HTERT RPE-1 (cell line): ENCODE data around the gene EPHA8.

Experiments used
- in situ Hi-C: fragments of 300-500 bp; cut with MboI; formaldehyde crosslinking; loops from 4 replicates; pipeline ENCODE4 v1.14.3; 2020; ENCODE audit warnings: low sequenced_read_pairs

The EPHA8 gene

DNA sequence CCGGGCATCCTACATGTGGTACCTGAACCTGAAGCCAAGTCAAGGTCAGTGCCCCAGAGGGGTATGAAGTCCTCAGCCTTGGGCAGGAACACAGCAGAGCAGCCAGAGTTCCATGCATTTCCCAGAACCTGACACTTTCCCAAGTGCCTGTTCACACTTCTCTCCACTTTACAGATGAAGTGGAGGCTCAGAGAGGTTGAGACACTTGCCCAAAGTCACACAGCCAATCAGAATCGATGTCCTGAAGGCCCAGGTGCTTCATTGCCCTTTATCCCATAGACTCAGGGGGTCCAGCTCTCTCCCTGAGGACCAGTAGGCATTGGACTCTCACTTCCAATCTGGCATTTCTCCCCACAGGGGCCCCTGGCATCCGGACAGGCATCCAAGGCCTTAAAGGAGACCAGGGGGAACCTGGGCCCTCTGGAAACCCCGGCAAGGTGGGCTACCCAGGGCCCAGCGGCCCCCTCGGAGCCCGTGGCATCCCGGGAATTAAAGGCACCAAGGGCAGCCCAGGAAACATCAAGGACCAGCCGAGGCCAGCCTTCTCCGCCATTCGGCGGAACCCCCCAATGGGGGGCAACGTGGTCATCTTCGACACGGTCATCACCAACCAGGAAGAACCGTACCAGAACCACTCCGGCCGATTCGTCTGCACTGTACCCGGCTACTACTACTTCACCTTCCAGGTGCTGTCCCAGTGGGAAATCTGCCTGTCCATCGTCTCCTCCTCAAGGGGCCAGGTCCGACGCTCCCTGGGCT, 75.4 kb downstream of the EPHA8 start:
- in situ Hi-C loops = no loop called here

DNA sequence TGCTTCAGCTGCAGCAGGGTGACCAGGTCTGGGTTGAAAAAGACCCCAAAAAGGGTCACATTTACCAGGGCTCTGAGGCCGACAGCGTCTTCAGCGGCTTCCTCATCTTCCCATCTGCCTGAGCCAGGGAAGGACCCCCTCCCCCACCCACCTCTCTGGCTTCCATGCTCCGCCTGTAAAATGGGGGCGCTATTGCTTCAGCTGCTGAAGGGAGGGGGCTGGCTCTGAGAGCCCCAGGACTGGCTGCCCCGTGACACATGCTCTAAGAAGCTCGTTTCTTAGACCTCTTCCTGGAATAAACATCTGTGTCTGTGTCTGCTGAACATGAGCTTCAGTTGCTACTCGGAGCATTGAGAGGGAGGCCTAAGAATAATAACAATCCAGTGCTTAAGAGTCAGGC, 76.0 kb downstream of the EPHA8 start:
- in situ Hi-C loops = no loop called here

DNA sequence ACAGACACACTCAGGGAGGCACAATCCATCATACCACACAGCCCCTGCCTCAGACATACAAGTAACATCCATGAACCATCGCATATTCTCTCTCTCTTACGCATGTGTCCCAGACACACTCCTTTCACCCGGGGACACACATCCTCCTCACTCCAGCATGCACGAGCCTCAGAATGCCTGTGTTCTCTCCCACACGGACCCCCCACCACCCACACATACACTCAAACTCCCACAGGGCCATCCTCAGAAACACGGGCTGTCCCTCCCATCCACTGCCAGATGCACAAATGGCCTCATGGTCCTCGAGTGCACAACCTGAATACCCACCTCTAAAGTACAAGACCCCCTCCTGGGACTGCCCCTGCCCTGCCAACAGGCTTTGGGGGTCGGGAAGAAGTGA, 78.0 kb downstream of the EPHA8 start:
- in situ Hi-C loops = no loop called here

DNA sequence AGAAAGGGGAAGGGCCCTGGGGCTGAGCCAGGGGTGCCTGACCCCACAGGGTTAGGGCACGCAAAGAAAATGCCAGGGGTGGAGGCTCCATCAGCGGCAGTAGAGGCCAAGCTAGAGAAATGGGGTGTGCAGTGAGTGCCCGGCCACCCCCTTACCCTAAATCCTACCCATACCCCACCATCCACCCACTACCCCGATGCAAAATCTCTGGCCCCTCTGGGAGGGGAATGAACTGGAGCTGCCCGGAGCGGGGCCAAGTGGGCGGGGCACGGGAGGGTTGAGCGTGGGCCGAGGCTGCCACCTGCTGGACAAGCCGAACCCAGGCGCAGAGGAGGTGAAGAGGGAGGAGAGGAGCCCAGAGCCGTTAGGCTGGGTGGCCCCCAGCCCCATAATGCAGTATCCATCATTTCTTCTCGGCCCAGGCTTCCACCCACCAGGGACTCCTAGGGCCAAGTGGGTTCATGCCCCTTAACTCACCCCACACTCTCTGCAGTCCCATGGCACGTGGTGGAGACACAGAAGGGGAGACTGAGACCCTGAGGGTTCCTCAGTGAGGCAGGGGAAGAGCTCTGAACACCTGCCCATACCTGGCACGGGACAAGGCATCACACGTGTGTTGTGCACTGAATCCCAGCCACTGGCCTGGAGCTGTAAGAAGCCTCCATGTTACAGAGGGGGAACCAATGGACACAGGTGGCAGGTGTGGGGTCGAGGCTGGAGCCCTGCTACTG, 78.8 kb downstream of the EPHA8 start:
- in situ Hi-C loops = no loop called here

DNA sequence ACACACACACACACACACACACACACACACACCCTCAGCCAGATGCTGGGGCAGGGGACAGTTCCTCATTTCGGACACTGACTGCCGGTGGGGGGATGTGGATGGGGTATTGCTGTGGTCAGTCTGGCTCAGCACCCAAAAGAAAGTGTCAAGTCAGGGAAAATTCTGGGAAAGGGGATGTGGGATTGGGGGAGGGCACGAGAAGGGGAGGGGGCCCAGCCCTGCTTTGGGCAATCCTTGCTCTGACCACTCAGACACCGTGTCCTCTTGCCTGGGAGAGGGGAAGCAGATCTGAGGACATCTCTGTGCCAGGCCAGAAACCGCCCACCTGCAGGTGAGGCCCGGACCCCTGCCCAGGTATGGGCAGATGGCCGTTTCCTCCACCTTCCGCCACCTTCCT, 80.1 kb downstream of the EPHA8 start, which contains the start of gene C1QC:
Gene C1QC (plus strand): TSS at position 253 of the 400 bp plus-strand sequence. CDS start 391 bp downstream, outside the sequence.
- in situ Hi-C loops = no loop called here

DNA sequence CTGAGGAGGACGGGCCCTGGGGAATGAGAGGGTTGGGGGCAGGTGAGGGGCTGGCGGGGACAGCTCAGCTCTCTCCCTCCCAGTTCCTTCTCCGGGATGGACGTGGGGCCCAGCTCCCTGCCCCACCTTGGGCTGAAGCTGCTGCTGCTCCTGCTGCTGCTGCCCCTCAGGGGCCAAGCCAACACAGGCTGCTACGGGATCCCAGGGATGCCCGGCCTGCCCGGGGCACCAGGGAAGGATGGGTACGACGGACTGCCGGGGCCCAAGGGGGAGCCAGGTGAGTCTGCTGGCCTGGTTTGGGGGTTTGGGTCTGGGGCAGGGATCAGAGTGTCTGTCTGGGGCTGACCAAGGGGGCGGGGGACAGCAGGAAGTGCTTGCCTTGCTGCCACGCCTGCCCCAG, 80.6 kb downstream of the EPHA8 start:
- in situ Hi-C loops = no loop called here

DNA sequence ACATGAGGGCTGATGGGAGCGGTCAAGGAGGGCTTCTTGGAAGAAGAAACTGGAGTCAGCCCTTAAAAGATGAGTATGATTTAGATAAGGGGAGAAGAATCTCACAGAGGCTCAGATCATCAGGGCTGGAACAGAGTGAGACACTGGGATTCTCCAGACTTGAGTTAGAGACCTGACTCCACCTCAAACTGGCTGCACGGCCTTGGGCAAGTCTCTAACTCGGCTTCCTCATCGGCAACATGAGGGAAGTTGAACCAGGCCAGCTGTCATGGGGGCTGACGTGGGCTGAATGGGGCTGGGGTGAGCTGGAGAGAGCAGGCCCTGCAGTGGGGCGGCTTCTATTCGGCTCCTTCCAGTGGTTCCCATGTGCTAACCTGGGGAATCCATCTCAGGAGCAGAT, 82.6 kb downstream of the EPHA8 start:
- in situ Hi-C loops = no loop called here

DNA sequence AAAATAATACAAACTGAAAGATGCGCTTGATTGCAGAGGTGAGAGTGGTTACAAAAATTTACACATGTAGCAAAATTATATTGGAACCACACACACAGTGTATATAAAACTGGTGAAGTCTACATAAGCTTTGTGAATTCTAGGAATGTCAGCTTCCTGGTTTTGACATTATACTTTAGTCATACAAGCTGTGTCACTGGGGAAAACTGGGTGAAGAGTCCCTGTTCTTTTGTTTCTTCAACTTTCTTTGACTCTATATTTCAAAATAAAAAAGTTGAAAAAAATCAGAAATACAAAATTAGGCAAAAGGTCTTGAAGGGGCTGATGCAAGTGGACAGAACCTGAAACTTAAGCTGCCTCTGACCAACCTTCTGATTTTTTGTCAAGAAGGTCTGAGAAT, 83.1 kb downstream of the EPHA8 start:
- in situ Hi-C loops = no loop called here

DNA sequence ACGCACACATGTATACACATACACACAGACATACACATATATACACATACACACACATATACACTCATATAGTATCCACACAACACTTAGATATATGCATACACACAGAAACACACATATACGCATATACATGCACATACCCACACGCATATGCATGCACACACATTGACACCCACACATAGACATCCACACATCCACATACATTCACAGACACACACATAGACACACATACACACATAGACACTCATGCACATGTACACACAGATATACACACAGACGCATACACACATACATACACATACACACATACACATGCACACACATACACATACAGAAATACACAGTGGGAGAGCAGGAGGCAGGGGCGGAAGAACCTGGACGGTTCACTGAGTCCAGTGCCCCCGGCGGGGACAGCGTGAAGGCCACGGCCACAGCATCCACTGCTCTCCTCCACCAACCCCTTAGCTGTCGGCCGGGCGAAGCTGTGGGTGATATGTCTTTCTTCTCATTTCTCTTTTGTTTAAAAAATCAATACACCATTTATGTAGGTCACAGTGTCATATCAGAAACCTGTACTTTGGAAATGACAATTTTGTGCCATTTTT, 86.9 kb downstream of the EPHA8 start:
- in situ Hi-C loops = no loop called here

DNA sequence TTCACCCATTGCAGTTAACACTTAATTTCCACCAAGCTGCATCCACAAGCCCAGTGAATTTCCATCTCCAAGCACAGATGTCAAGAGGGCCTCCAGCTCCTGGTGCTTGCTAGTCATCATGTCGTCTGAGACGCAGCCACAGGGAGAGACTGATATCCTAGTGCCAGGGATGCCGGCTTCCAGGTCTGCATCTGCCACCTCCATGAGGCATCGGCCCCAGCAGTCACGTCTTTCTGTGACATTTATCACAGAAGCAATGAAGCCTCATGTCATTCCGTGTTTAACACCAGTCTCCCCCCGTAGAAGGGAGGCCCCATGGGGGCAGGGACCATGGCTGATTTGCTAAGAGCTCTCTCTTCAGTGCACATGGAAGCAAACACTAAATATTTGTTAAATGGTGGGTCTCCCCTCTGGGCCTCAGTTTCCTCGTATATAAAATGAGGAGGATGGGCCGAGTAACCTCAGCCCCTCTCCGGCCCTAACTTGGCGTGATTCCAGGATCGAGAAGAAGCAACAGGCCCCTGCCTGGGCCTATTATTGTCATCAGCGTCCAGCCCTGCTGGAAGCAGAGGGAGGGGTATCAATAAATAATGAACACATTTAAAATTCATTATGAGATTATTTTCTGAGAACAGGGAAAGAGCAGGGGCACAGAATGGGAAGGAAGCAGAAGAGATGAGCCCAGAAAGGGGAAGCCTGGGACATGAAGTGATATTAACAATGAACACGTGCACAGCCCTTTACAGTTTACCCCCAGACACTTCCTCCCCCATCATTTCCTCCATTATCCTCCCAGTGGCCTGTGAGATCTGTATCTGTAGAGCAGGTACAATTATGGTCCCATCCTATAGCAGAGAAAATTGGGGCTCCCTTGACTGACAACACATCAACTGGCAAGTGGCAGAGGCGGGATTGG, 88.9 kb downstream of the EPHA8 start:
- in situ Hi-C loops = no loop called here

DNA sequence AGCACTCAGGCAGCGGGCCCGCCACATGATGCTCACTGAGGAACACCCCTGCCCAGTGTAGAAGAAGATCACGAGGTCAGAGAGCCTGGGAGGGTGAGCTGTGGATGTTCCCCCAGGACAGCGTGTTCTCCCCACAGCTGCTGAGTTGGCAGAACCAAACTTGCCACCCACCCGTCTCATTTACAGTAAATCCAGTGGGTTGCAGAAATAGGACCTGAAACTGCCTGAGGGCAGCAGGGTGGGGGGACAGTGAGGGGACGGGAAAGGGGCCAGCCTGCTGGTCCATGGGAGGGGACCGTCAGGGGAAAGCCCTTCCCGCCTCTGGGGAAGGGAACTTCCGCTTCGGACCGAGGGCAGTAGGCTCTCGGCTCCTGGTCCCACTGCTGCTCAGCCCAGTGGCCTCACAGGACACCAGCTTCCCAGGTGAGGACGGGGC, 89.6 kb downstream of the EPHA8 start, which contains the start of gene C1QB:
Gene C1QB (plus strand): TSS at position 356 of the 436 bp plus-strand sequence. CDS start 6,227 bp downstream, outside the sequence.
- in situ Hi-C loops = no loop called here
